Measurements from ENCODE around the gene DOCK4. TPM values are rescaled to one million over a fixed set of nuclear protein-coding genes. Genes with fewer than 3 reads are reported as not detected.

The DOCK4 gene
- total RNA-seq, 4 donors from 2014 or later: 14.0 to 48.1 (median 30.9) TPM

DNA sequence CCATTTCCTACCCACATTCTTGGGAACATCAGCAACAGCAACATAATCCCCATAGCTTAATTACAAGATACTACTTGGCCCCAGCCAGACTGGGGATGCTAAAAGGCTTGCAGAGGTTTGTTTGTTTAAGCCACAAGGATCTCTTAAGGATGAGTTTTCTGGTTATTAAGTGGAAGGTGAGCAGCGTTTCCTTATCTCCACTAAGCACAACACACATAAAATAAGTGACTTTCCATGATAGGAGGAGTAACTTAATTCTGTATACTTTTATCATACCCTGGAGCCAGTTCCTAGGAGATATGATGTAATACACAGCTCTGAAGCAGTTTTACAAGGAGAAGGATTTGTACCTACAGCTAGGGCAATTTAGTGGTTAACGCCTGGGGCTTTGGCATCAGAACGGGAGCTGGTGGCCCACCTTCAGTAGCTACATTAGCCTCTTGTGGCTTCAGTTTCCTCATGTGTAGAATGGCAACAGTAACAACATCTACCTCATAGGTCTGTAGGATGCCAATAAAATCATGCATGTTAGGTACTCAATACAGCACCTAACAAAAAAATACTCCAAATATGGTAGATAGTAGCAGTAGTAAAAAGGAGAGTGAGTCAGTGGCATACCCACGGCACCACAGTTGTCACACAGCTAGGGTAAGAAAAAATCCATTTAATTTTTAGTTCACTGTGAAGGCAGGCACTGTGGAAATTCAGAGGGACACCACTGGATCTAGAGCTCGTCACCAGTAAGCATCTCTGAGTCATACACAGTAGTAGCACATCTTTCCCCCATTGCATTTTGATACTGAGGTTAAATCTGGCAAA, 55.2 kb downstream of the DOCK4 start:
- no peak for TF ChIP-seq POLR2A (IDR thresholded peaks at IDR 0.05)
- TF ChIP-seq, protein P1, sequence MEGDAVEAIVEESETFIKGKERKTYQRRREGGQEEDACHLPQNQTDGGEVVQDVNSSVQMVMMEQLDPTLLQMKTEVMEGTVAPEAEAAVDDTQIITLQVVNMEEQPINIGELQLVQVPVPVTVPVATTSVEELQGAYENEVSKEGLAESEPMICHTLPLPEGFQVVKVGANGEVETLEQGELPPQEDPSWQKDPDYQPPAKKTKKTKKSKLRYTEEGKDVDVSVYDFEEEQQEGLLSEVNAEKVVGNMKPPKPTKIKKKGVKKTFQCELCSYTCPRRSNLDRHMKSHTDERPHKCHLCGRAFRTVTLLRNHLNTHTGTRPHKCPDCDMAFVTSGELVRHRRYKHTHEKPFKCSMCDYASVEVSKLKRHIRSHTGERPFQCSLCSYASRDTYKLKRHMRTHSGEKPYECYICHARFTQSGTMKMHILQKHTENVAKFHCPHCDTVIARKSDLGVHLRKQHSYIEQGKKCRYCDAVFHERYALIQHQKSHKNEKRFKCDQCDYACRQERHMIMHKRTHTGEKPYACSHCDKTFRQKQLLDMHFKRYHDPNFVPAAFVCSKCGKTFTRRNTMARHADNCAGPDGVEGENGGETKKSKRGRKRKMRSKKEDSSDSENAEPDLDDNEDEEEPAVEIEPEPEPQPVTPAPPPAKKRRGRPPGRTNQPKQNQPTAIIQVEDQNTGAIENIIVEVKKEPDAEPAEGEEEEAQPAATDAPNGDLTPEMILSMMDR (IDR thresholded peaks at IDR 0.05): no peak
- no peaks in the 10 kb centered on the region for H3K4me1 ChIP-seq
- no peaks in the 10 kb centered on the region for H3K27me3 ChIP-seq
- H3K9me3 ChIP-seq: no peaks in the 10 kb centered on the region
- H3K36me3 ChIP-seq: no peaks in the 10 kb centered on the region
- no peak overlapping the region for H3K27ac ChIP-seq
- intact Hi-C loops (cut with DNase I): no loop called here
- WGBS, 2 donors: 76% methylated on average over 5 of the region's 5 CpGs
- no peak for DNase-seq
- no peak overlapping the region for H3K4me3 ChIP-seq (replicated peaks in 1 of 3)

DNA sequence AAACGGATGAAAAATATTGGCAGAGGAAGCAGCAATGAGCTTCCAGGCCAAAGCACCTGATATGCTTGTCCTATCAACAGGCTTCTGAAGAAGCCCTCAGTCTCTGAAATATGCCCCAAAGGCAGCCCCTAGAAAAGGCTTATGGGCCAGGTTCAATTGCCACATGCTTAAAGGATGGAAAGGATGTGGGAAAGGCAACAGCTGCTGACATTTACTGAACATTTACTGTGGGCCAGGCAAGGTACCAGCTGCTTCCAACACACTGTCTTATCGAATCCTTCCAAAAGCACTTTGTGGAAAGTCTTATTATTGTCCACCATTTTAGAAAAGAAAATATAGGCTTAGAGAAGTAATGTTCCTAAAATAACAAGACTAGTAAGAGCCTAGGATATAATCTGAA, 56.5 kb downstream of the DOCK4 start:
- H3K36me3 ChIP-seq: no peaks in the 10 kb centered on the region
- no peak overlapping the region for H3K27ac ChIP-seq
- TF ChIP-seq POLR2A (IDR thresholded peaks at IDR 0.05): no peak
- TF ChIP-seq, protein P1 (IDR thresholded peaks at IDR 0.05): no peak
- no peaks in the 10 kb centered on the region for H3K27me3 ChIP-seq
- 87 to 89% methylated on average over 2 of the region's 2 CpGs for WGBS, 2 donors
- intact Hi-C loops (cut with DNase I): no loop called here
- no peak overlapping the region for H3K4me3 ChIP-seq (replicated peaks in 1 of 3)
- DNase-seq: no peak
- no peaks in the 10 kb centered on the region for H3K4me1 ChIP-seq
- no peaks in the 10 kb centered on the region for H3K9me3 ChIP-seq

DNA sequence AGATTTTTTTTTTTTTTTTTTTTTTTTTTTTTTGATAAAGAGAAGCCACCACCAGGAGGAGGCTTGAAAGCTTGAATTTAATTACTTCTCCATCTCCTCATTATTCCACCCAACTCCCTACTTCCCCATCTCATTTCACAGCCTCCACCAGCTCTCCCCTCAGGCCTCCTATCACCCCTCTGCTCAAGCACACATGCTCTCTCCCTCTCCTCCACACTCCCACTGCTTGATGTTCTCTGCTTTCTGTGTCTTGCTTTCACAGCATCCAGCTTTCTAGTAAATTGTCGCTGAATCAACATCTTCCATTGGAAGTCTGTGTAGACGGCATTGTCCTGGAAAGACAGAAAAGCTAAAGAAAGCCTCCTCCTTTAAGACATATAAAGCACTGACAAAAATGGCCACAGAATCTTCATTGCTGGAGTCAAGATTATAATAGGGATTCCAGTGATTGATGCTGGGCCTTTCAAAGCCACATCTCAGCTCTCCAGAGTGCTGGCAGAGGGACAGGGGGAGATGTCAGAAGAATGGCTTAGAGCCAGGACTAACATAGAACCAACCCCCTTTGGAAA, 58.3 kb downstream of the DOCK4 start:
- Histone ChIP-seq H3K9me3 (no peaks in the 10 kb centered on the region), H3K4me3 (replicated peaks in 1 of 3) (no peak overlapping the region), H3K27ac (no peak overlapping the region), H3K36me3 (no peaks in the 10 kb centered on the region), H3K4me1 (no peaks in the 10 kb centered on the region), H3K27me3 (no peaks in the 10 kb centered on the region)
- intact Hi-C loops (cut with DNase I): no loop called here
- no peak for DNase-seq
- WGBS, 2 donors: 87 to 98% methylated on average over 2 of the region's 2 CpGs
- TF ChIP-seq POLR2A (IDR thresholded peaks at IDR 0.05): no peak
- TF ChIP-seq, protein P1 (IDR thresholded peaks at IDR 0.05): no peak

DNA sequence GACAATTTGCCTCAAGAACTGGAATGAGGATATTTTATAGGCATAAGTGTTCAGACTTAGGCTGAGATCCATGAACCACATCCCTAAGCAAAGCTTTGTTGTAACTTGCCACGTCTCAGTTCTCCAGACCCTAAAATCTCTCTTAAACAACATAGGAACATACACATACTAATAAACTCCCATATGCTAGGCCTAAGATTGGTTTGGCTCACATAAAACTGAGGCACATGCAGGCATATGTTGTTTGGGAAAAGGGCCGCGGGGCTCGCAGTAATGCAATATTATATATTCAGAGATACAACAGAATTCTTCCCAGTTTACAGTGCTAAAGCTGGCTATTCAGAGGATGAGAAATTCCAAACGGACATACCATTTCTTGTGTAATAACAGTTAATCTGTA, 61.0 kb downstream of the DOCK4 start:
- no peaks in the 10 kb centered on the region for H3K27me3 ChIP-seq
- 95 to 96% methylated on average over 5 of the region's 5 CpGs for WGBS, 2 donors
- no peaks in the 10 kb centered on the region for H3K36me3 ChIP-seq
- no peaks in the 10 kb centered on the region for H3K9me3 ChIP-seq
- DNase-seq: no peak
- no peak for TF ChIP-seq POLR2A (IDR thresholded peaks at IDR 0.05)
- TF ChIP-seq, protein P1 (IDR thresholded peaks at IDR 0.05): no peak
- H3K4me1 ChIP-seq: no peaks in the 10 kb centered on the region
- intact Hi-C loops (cut with DNase I): no loop called here
- H3K4me3 ChIP-seq (replicated peaks in 1 of 3): no peak overlapping the region
- no peak overlapping the region for H3K27ac ChIP-seq

All from thyroid gland (tissue), 4 donors.